Measurements from ENCODE around the gene DRAM1. TPM values are rescaled to one million over a fixed set of nuclear protein-coding genes. Genes with fewer than 3 reads are reported as not detected.

Gene DRAM1
- total and polyA plus RNA-seq, 2 of the 4 experiments (the other 2 are of a cell fraction), result 20.0 to 27.2 TPM

DNA sequence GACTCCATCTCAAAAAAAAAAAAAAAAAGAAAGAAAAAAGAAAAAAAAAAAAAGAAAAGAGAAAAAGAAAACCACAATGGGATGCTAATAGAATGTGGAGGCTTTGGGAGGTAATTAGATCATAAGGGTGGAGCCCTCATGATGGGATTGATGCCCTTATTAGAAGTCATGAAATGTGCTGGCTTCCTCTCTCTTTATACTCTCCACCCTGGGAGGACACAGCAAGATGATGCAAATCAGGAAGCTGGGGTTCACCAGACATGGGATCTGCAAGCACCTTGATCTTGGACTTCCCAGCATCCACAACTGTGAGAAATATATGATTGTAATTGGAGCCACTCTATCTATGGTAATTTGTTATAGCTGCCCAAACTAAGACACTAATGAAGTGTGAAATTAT, 13.4 kb upstream of the DRAM1 start:
- Histone ChIP-seq H3K4me3 (ENCODE audit: insufficient read depth, low read depth, low read length) (no peak overlapping the region), H3K9me1 (ENCODE audit: insufficient read depth, low read length) (no peaks in the 10 kb centered on the region), H4K20me1 (ENCODE audit: insufficient read depth, low read length) (no peaks in the 10 kb centered on the region), H3K56ac (ENCODE audit: extremely low read depth, insufficient read depth, low read length) (no peak overlapping the region), H3K9me3 (ENCODE audit: control insufficient read depth, insufficient read depth, low read length) (peaks cover 2% of the 10 kb centered on the region; the same call in 1 of the 2 replicates), H3K4ac (ENCODE audit: low read depth, low read length) (no peak overlapping the region), H3K79me1 (ENCODE audit: low read depth in 1 of 2, low read length in 2 of 2) (no peaks in the 10 kb centered on the region), H4K5ac (ENCODE audit: low read depth, low read length) (no peak overlapping the region), H2BK15ac (ENCODE audit: low read depth, low read length) (no peak overlapping the region), H2BK20ac (ENCODE audit: low read depth, low read length) (no peak overlapping the region), H2BK120ac (ENCODE audit: low read depth, low read length) (no peak overlapping the region), H3K18ac (ENCODE audit: low read depth, low read length) (no peak overlapping the region), H3K27me3 (ENCODE audit: control insufficient read depth, insufficient read depth, low read length) (no peaks in the 10 kb centered on the region), H2AFZ (replicated peaks; ENCODE audit: low read length, poor library complexity) (no peak overlapping the region), H4K8ac (ENCODE audit: low read depth in 2 of 2, low read length in 2 of 2) (no peak overlapping the region), H3K27ac (ENCODE audit: insufficient read depth, low read length) (no peak overlapping the region), H3K4me1 (ENCODE audit: control insufficient read depth, insufficient read depth, low read length) (no peaks in the 10 kb centered on the region), H4K91ac (ENCODE audit: insufficient read depth, low read depth, low read length) (no peak overlapping the region), H2BK5ac (ENCODE audit: low read depth, low read length, poor library complexity, severe bottlenecking) (no peak overlapping the region), H3K23ac (ENCODE audit: low read depth, low read length) (no peak overlapping the region), H2AK9ac (replicated peaks; ENCODE audit: low read depth, low read length, poor library complexity) (no peak overlapping the region), H3K14ac (replicated peaks; ENCODE audit: low read depth, low read length) (no peak overlapping the region), H3K9ac (ENCODE audit: low read depth, low read length) (no peak overlapping the region), H2AK5ac (ENCODE audit: low read depth, low read length) (no peak overlapping the region), H3K4me2 (ENCODE audit: low read depth, low read length) (no peak overlapping the region), H3K36me3 (ENCODE audit: control insufficient read depth, insufficient read depth, low read length) (no peaks in the 10 kb centered on the region)
- intact Hi-C loops (cut with micrococcal nuclease) (loop anchor here (2.0 kb wide), 1 partner anchor 13 kb away; the partner anchor contains the start of gene DRAM1), dilution Hi-C loops (cut with HindIII; ENCODE audit: low sequenced_read_pairs, unreplicated experiment) (no loop called here), in situ Hi-C loops (cut with MboI; ENCODE audit: low sequenced_read_pairs) (no loop called here)
- POLR2A ChIA-PET (ENCODE audit: unreplicated experiment), result no interaction called here
- DNase-seq, result no peak
- ATAC-seq (ENCODE audit: low read depth), result no peak
- TF ChIP-seq RCOR1 (IDR thresholded peaks at IDR 0.05; ENCODE audit: insufficient replicate concordance, low read length) (no peak), NFE2L2 (IDR thresholded peaks at IDR 0.05; ENCODE audit: low read depth, low read length) (no peak), POLR2A (IDR thresholded peaks at IDR 0.05; ENCODE audit: low read depth, low read length) (no peak)
- CTCF ChIA-PET, result interaction anchor here (1.1 kb wide), 1 partner anchor 24 kb away, joined by 3 read pairs; no protein-coding TSS in a partner anchor
- no TSS peak for BruUV-seq (replicated peaks)

Measured in IMR-90 (cell line).